HepG2 (cell line): ENCODE data around the gene BRPF1. TPM values are rescaled to one million over a fixed set of nuclear protein-coding genes. Genes with fewer than 3 reads are reported as not detected.

ENCODE experiments used
- ATF1 ChIP-seq: IDR thresholded peaks from 2 replicates; pipeline ENCODE4 v1.6.1; 2016; ENCODE audit warnings: mild to moderate bottlenecking, control low read depth
- GTF3A ChIP-seq: sonication (generic); formaldehyde crosslinking; conservative IDR thresholded peaks from 2 replicates; pipeline ENCODE4 v1.4.0; 2020; ENCODE audit warnings: mild to moderate bottlenecking, missing genetic modification reagents
- ISX ChIP-seq: sonication (generic); formaldehyde crosslinking; conservative IDR thresholded peaks from 2 replicates; pipeline ENCODE4 v1.5.0; 2020; ENCODE audit warnings: missing genetic modification reagents
- PHF20 ChIP-seq: sonication (generic); formaldehyde crosslinking; IDR thresholded peaks from 2 replicates; pipeline ENCODE4 v1.5.0; 2020; ENCODE audit warnings: mild to moderate bottlenecking, missing genetic modification reagents
- RFXANK ChIP-seq: IDR thresholded peaks from 2 replicates; pipeline ENCODE4 v1.6.1; 2016
- SAFB2 ChIP-seq: sonication (generic); formaldehyde crosslinking; IDR thresholded peaks from 2 replicates; pipeline ENCODE4 v1.5.1; 2020; ENCODE audit warnings: missing genetic modification reagents, low read depth, mild to moderate bottlenecking, borderline replicate concordance
- STAG1 ChIP-seq: sonication (generic); formaldehyde crosslinking; IDR thresholded peaks from 2 replicates; pipeline ENCODE4 v1.4.0; 2020; ENCODE audit warnings: missing genetic modification reagents
- polyA plus RNA-seq, 8 experiments: library from polyadenylated mRNA; depleted of rRNA in 3 of 8; stranded (reverse) in 7 of 8; unstranded in 1 of 8; fragments of >200 nt; fragmentation: Illumina TruSeq in 4 of 8; extraction: Trizol in 4 of 8; gene quantifications; 2 replicates each; pipeline versions ENCODE4 v1.2.1 to v1.2.3, GENCODE V29; 2011 to 2016; ENCODE audit warnings: low read depth in 4 of 8, missing spikeins in 1 of 8, mixed read lengths in 1 of 8; ENCODE audit not compliant: insufficient read depth in 1 of 8
- total RNA-seq, 5 experiments: library from RNA; depleted of rRNA; stranded (reverse); fragments of >200 nt; fragmentation: Illumina TruSeq; extraction: Trizol; gene quantifications; 2 replicates each; pipeline ENCODE4 v1.2.3, GENCODE V29; 2016; ENCODE audit warnings: low read depth in 1 of 5
- TF ChIP-seq, protein P1 (sequence below), 2 experiments: fragments of 450-650 bp in 1 of 2; sonication (generic) in 1 of 2; formaldehyde crosslinking in 1 of 2; IDR thresholded peaks; 2 replicates each; pipeline versions ENCODE4 v1.6.1 to v1.8.0; 2016 to 2022; ENCODE audit warnings: antibody characterized with exemption in 1 of 2, mild to moderate bottlenecking in 1 of 2, missing genetic modification reagents in 1 of 2
- TF ChIP-seq, protein P2 (sequence below): sonication (generic); formaldehyde crosslinking; IDR thresholded peaks from 2 replicates; pipeline ENCODE4 v1.4.0; 2020; ENCODE audit warnings: missing genetic modification reagents, borderline replicate concordance
- TF ChIP-seq, protein P3 (sequence below): sonication (generic); formaldehyde crosslinking; IDR thresholded peaks from 2 replicates; pipeline ENCODE4 v1.8.1; 2023; ENCODE audit warnings: mild to moderate bottlenecking, inconsistent platforms, moderate library complexity, missing genetic modification reagents, borderline replicate concordance
- TF ChIP-seq, protein P4 (sequence below): sonication (generic); formaldehyde crosslinking; IDR thresholded peaks from 2 replicates; pipeline ENCODE4 v1.5.1; 2020; ENCODE audit warnings: missing genetic modification reagents, mild to moderate bottlenecking, borderline replicate concordance
- TF ChIP-seq, protein P5 (sequence below): IDR thresholded peaks from 2 replicates; pipeline ENCODE4 v1.6.1; 2016; ENCODE audit warnings: low read depth, control low read depth

BRPF1 gene
- total and polyA plus RNA-seq, 2 of the 13 experiments (the other 11 are each of a cell fraction or from before 2014, with no cell fraction given), result 7.3 to 10.0 TPM

DNA sequence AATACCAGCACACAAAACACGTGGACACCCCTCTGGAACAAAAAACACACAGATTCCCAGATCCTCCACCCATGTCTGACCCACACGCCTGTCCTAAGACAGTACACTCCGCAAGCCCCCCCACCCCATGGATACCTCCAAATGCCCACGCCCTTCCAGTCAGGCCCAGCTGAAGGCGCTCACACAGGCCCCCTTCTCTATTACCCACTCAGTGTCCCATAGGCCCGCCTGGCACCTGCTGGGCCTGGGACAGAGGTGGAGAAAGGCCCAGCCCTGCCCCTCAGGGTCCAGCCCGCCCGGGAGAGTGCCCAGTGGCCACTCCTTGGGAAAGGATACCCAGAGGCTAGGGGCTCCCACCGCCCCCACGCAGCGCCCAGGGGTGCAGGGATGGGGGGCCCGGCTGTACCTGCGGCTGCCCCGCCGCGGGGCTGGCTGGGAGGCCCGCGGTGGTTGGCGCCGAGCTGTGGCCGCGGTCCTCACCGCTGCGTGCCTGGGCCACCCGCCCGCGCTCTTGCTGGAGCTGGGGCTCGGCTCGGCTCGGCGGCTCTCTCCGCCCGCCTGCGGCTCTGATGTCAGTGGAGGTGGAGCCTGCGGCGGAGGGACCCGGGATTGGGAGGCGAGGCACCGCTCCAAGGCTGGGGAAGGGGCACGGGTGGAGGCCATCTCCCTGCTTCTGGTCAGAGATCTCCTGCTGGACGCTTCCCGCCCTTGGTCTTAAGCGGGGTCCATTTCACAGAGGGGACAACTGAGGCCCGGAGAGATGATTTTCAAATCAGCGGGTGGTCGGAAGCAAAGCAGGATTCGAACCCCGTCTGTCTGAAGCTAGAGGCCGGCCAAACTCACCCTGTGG, 38.1 kb downstream of the BRPF1 start, which contains the start of gene CAMK1 (continued):
- TF ChIP-seq, protein P1, sequence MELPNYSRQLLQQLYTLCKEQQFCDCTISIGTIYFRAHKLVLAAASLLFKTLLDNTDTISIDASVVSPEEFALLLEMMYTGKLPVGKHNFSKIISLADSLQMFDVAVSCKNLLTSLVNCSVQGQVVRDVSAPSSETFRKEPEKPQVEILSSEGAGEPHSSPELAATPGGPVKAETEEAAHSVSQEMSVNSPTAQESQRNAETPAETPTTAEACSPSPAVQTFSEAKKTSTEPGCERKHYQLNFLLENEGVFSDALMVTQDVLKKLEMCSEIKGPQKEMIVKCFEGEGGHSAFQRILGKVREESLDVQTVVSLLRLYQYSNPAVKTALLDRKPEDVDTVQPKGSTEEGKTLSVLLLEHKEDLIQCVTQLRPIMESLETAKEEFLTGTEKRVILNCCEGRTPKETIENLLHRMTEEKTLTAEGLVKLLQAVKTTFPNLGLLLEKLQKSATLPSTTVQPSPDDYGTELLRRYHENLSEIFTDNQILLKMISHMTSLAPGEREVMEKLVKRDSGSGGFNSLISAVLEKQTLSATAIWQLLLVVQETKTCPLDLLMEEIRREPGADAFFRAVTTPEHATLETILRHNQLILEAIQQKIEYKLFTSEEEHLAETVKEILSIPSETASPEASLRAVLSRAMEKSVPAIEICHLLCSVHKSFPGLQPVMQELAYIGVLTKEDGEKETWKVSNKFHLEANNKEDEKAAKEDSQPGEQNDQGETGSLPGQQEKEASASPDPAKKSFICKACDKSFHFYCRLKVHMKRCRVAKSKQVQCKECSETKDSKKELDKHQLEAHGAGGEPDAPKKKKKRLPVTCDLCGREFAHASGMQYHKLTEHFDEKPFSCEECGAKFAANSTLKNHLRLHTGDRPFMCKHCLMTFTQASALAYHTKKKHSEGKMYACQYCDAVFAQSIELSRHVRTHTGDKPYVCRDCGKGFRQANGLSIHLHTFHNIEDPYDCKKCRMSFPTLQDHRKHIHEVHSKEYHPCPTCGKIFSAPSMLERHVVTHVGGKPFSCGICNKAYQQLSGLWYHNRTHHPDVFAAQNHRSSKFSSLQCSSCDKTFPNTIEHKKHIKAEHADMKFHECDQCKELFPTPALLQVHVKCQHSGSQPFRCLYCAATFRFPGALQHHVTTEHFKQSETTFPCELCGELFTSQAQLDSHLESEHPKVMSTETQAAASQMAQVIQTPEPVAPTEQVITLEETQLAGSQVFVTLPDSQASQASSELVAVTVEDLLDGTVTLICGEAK (IDR thresholded peaks at IDR 0.05), result no peak
- TF ChIP-seq, protein P1 (CRISPR knock-in tag; IDR thresholded peaks at IDR 0.05), result no peak; the same call in 1 of the 2 replicates
- no peak; the same call in 1 of the 2 replicates for TF ChIP-seq SAFB2 (CRISPR knock-in tag)
- peak; percentile 92 for TF ChIP-seq GTF3A (CRISPR knock-in tag)
- TF ChIP-seq ISX (CRISPR knock-in tag), result no peak
- TF ChIP-seq ATF1 (CRISPR knock-in tag), result no peak
- TF ChIP-seq, protein P2, sequence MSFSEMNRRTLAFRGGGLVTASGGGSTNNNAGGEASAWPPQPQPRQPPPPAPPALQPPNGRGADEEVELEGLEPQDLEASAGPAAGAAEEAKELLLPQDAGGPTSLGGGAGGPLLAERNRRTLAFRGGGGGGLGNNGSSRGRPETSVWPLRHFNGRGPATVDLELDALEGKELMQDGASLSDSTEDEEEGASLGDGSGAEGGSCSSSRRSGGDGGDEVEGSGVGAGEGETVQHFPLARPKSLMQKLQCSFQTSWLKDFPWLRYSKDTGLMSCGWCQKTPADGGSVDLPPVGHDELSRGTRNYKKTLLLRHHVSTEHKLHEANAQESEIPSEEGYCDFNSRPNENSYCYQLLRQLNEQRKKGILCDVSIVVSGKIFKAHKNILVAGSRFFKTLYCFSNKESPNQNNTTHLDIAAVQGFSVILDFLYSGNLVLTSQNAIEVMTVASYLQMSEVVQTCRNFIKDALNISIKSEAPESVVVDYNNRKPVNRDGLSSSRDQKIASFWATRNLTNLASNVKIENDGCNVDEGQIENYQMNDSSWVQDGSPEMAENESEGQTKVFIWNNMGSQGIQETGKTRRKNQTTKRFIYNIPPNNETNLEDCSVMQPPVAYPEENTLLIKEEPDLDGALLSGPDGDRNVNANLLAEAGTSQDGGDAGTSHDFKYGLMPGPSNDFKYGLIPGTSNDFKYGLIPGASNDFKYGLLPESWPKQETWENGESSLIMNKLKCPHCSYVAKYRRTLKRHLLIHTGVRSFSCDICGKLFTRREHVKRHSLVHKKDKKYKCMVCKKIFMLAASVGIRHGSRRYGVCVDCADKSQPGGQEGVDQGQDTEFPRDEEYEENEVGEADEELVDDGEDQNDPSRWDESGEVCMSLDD, result no peak
- TF ChIP-seq, protein P3, sequence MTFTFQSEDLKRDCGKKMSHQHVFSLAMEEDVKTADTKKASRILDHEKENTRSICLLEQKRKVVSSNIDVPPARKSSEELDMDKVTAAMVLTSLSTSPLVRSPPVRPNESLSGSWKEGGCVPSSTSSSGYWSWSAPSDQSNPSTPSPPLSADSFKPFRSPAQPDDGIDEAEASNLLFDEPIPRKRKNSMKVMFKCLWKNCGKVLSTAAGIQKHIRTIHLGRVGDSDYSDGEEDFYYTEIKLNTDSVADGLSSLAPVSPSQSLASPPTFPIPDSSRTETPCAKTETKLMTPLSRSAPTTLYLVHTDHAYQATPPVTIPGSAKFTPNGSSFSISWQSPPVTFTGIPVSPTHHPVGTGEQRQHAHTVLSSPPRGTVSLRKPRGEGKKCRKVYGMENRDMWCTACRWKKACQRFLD (CRISPR knock-in tag), result no peak
- no peak for TF ChIP-seq RFXANK (CRISPR knock-in tag)
- TF ChIP-seq, protein P4, sequence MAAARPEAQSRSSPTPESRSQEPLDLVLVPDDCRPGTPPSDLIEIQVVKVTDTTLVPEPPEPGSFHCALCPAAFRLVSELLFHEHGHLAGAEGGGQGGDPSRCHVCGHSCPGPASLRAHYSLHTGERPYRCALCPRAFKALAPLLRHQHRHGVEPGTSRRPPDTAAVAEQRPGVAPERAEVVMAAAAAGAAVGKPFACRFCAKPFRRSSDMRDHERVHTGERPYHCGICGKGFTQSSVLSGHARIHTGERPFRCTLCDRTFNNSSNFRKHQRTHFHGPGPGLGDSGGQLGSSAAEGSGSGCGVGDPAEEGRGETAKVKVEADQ (CRISPR knock-in tag), result no peak
- TF ChIP-seq PHF20 (CRISPR knock-in tag), result no peak
- no peak for TF ChIP-seq STAG1
- TF ChIP-seq, protein P5, sequence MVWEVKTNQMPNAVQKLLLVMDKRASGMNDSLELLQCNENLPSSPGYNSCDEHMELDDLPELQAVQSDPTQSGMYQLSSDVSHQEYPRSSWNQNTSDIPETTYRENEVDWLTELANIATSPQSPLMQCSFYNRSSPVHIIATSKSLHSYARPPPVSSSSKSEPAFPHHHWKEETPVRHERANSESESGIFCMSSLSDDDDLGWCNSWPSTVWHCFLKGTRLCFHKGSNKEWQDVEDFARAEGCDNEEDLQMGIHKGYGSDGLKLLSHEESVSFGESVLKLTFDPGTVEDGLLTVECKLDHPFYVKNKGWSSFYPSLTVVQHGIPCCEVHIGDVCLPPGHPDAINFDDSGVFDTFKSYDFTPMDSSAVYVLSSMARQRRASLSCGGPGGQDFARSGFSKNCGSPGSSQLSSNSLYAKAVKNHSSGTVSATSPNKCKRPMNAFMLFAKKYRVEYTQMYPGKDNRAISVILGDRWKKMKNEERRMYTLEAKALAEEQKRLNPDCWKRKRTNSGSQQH, result no peak
